Glutamatergic neuron (in vitro differentiated cells): ENCODE measurements around the gene GLIPR1. TPM values are rescaled to one million over a fixed set of nuclear protein-coding genes. Genes with fewer than 3 reads are reported as not detected.
"Not testable (repeated sequence)": the region's sequence is repeated elsewhere in the genome, so short reads cannot be mapped to it uniquely, and the experiment has no call there.

ENCODE experiments used
- DNase-seq: peaks from one replicate; pipeline ENCODE4 v3.0.0; 2022
- H3K27ac Mint-ChIP-seq: one replicate; pipeline ENCODE4 v1.8.0; 2020; ENCODE audit warnings: mild to moderate bottlenecking, mixed read lengths, inconsistent platforms; ENCODE audit not compliant: unreplicated experiment
- H3K27me3 Mint-ChIP-seq: one replicate; pipeline ENCODE4 v1.8.0; 2020; ENCODE audit warnings: mild to moderate bottlenecking, moderate library complexity, mixed read lengths, inconsistent platforms; ENCODE audit not compliant: unreplicated experiment
- H3K36me3 Mint-ChIP-seq: one replicate; pipeline ENCODE4 v1.8.0; 2020; ENCODE audit warnings: mild to moderate bottlenecking, mixed read lengths, inconsistent platforms; ENCODE audit not compliant: unreplicated experiment
- H3K4me1 Mint-ChIP-seq: one replicate; pipeline ENCODE4 v1.8.0; 2020; ENCODE audit warnings: mild to moderate bottlenecking, low read depth, mixed read lengths, inconsistent platforms; ENCODE audit not compliant: unreplicated experiment
- H3K4me3 Mint-ChIP-seq: one replicate; pipeline ENCODE4 v1.8.0; 2020; ENCODE audit warnings: mild to moderate bottlenecking, mixed read lengths, inconsistent platforms; ENCODE audit not compliant: unreplicated experiment
- H3K9me3 Mint-ChIP-seq: one replicate; pipeline ENCODE4 v1.8.0; 2020; ENCODE audit warnings: mild to moderate bottlenecking, moderate library complexity, mixed read lengths, inconsistent platforms; ENCODE audit not compliant: unreplicated experiment
- total RNA-seq: library from RNA; stranded (reverse); fragmentation: NEBNext Ultra II Directional; extraction: Animal tissue kit (Norgen Biotek cat#: 25700); gene quantifications from one replicate; pipeline ENCODE4 v1.2.1, GENCODE V29; 2021; ENCODE audit not compliant: unreplicated experiment
- TF ChIP-seq, protein P1 (sequence below): fragments of 200-600 bp; sonication (generic); IDR thresholded peaks from one replicate; pipeline ENCODE4 v1.5.0; 2021; ENCODE audit not compliant: partially characterized antibody, unreplicated experiment

Gene GLIPR1
- total RNA-seq, 1 donor from 2014 or later: 0.25 TPM

DNA sequence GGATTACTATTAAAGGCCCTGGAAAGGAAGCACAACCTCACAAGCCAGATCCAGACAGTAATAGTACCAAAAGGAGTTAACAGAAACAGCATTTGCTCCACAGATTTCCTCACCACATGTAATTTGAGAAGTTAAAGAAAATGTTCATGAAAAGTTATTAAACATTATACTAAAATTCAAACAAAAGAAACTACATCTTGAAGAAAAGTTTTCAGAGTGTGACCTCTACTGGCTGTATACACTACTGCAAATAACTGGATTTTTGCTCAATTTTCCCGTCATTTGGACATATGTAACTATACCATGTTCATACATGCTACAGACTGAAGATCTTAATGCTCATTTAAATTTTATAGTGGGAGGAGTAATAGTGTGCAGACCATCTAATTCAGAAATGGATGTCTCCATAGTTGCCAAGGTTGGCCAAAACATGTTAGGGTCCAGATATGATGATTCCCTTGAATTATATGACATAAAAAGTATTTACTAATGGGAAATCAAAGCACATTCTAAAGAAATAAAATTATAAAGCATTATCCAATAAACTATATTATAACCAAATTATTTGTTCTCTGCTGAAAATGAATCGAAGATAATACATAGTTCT, 25.3 kb downstream of the GLIPR1 start:
- Mint-ChIP-seq H3K4me3 (no peak overlapping the region), H3K4me1 (peaks cover 14% of the 10 kb centered on the region), H3K36me3 (no peaks in the 10 kb centered on the region), H3K27ac (peak overlapping the region; percentile 16), H3K27me3 (no peaks in the 10 kb centered on the region), H3K9me3 (no peaks in the 10 kb centered on the region)
- no peak for DNase-seq
- TF ChIP-seq, protein P1, sequence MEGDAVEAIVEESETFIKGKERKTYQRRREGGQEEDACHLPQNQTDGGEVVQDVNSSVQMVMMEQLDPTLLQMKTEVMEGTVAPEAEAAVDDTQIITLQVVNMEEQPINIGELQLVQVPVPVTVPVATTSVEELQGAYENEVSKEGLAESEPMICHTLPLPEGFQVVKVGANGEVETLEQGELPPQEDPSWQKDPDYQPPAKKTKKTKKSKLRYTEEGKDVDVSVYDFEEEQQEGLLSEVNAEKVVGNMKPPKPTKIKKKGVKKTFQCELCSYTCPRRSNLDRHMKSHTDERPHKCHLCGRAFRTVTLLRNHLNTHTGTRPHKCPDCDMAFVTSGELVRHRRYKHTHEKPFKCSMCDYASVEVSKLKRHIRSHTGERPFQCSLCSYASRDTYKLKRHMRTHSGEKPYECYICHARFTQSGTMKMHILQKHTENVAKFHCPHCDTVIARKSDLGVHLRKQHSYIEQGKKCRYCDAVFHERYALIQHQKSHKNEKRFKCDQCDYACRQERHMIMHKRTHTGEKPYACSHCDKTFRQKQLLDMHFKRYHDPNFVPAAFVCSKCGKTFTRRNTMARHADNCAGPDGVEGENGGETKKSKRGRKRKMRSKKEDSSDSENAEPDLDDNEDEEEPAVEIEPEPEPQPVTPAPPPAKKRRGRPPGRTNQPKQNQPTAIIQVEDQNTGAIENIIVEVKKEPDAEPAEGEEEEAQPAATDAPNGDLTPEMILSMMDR: peak; percentile 71

DNA sequence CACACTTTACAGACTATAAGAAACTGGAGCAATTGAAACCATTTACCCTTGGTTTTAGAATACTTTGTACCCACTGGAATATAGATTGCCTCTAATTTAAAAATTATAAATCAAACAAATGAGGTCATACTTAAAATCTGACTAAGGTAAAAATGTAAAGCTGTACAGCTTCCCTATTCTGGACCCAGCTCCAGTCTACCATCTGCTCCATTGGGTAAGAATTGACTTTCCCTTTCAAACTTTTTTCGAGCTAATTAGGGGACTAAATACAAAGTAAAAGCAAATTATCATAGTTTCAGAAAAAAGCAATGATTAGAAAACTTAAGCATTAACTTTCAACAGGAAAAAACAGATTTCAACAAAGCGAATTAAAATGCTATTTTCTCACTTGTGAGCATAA, 26.5 kb downstream of the GLIPR1 start:
- no peaks in the 10 kb centered on the region for H3K36me3 Mint-ChIP-seq
- H3K27ac Mint-ChIP-seq: no peak overlapping the region
- no peaks in the 10 kb centered on the region for H3K27me3 Mint-ChIP-seq
- H3K9me3 Mint-ChIP-seq: peaks cover 3% of the 10 kb centered on the region
- DNase-seq: no peak
- TF ChIP-seq, protein P1: no peak
- H3K4me3 Mint-ChIP-seq: no peak overlapping the region
- H3K4me1 Mint-ChIP-seq: peaks cover 15% of the 10 kb centered on the region

DNA sequence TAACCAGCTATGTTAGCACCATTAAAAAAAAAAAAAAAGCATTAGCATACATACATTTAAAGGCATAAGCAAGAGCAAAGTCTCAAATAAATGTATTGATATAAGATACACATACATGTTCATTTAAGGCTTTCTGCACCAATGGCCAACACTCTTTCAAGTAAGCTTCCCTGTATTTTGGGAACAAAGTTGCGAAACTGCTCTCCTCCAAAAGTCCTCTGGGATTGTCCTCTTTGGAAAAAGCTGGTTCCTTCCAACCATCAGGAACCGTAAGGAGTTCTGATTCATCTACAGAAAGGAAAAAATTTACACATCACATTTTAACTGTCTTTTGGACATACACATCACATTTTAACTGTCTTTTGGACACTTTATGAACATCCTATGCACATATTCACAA, 27.6 kb downstream of the GLIPR1 start:
- Mint-ChIP-seq H3K4me3 (no peak overlapping the region), H3K27ac (no peak overlapping the region), H3K4me1 (peaks cover 15% of the 10 kb centered on the region), H3K27me3 (no peaks in the 10 kb centered on the region), H3K9me3 (peaks cover 3% of the 10 kb centered on the region), H3K36me3 (no peaks in the 10 kb centered on the region)
- no peak for DNase-seq
- TF ChIP-seq, protein P1: no peak

DNA sequence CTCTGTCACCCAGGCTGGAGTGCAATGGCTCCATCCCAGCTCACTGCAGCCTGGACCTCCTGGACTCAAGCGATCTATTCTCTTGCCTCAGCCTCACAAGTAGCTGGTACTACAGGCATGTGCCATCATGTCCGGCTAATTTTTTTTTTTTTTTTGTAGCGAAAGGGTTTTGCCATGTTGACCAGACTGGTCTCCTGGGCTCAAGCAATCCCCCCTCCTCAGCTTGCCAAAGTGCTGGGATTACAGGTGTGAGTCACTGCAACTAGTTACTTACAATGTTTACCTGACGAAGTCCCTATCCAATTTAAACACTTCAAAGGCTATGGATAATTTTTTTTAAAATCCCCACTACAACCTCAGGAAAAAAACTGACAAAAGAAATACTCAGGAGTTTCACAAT, 29.1 kb downstream of the GLIPR1 start:
- Mint-ChIP-seq H3K9me3 (peaks cover 3% of the 10 kb centered on the region), H3K4me3 (peak overlapping the region; percentile 98), H3K27me3 (no peaks in the 10 kb centered on the region), H3K4me1 (peaks cover 15% of the 10 kb centered on the region), H3K36me3 (no peaks in the 10 kb centered on the region), H3K27ac (no peak overlapping the region)
- TF ChIP-seq, protein P1: no peak
- DNase-seq: no peak

DNA sequence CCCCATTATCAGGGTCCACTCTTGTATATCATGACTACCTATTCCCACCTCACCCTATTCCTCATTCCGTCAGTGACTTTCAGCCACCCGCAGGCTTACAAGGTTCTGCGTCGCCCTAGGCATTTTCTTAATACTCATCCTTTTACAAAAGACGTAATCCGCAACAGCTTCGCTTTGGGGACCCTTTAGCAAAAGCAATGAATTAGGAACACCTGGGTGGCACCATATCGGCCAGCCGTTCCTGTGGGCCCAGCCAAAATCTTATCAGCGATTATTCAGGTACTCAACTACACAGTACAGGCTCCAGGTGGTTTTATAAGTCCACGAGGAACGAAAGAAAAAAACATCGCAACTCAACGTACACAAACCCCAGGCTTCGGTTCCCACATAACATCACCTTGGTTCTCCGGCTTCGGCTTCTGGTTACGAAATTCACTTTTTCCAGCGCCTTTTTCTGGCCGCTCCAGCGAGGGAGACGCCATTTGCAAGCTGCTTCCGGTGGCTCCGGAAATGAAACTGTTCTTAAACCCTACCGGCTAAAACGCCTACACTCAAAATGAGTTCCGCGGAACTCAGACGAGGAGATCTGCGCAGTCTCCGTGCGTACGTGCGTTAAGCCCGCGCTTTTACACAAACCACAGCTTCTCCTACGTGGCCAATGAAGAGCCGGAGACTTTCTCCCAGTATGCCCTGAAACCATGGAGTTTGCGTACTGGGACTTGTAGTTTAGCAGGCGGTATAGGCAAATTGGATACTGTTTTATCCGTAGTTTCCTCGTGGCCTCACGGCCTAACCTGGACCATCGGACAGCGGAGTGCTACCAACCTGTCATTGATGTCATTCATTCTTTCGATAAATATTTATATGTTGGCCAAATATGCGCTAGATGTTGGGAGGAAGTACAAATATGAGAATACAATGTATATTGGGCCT, 30.8 kb downstream of the GLIPR1 start, which contains the start of gene KRR1:
TSS of gene KRR1 (minus strand) at position 494 of the 933 bp plus-strand sequence. CDS start at position 482, 12 bp downstream.
- H3K4me3 Mint-ChIP-seq: peak within 1 kb of the TSS; percentile 98
- H3K27ac Mint-ChIP-seq: peak within 1 kb of the TSS; percentile 86

DNA sequence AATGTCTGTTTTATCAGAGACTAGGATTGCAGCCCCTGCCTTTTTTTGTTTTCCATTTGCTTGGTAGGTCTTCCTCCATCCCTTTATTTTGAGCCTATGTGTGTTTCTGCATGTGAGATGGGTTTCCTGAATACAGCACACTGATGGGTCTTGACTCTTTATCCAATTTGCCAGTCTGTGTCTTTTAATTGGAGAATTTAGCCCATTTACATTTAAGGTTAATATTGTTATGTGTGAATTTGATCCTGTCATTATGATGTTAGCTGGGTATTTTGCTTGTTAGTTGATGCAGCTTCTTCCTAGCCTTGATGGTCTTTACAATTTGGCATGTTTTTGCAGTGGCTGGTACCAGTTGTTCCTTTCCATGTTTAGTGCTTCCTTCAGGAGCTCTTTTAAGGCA, 40.7 kb downstream of the GLIPR1 start:
- H3K36me3 Mint-ChIP-seq: peaks cover 14% of the 10 kb centered on the region
- DNase-seq, H3K4me3 Mint-ChIP-seq, H3K27me3 Mint-ChIP-seq, H3K27ac Mint-ChIP-seq: not testable (repeated sequence)
- peaks cover 11% of the 10 kb centered on the region for H3K9me3 Mint-ChIP-seq
- H3K4me1 Mint-ChIP-seq: peaks cover 11% of the 10 kb centered on the region

More for the DNA sequence above, 30.8 kb downstream of the GLIPR1 start, which contains the start of gene KRR1:
- TF ChIP-seq, protein P1: no peak
- peaks cover 3% of the 10 kb centered on the region for H3K9me3 Mint-ChIP-seq
- H3K4me1 Mint-ChIP-seq: peaks cover 15% of the 10 kb centered on the region
- no peaks in the 10 kb centered on the region for H3K36me3 Mint-ChIP-seq
- no peaks in the 10 kb centered on the region for H3K27me3 Mint-ChIP-seq
- DNase-seq: peak; percentile 81

DNA sequence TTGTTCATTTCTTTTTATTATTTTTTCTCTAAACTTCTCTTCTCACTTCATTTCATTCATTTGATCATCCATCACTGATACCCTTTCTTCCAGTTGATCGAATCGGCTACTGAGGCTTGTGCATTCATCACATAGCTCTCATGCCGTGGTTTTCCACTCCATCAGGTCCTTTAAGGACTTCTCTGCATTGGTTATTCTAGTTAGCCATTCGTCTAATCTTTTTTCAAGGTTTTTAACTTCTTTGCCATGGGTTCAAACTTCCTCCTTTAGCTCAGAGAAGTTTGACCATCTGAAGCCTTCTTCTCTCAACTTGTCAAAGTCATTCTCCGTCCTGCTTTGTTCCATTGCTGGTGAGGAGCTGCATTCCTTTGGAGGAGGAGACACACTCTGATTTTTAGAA, 41.6 kb downstream of the GLIPR1 start:
- peaks cover 14% of the 10 kb centered on the region for H3K36me3 Mint-ChIP-seq
- H3K27me3 Mint-ChIP-seq, H3K27ac Mint-ChIP-seq, DNase-seq, H3K4me3 Mint-ChIP-seq: not testable (repeated sequence)
- peaks cover 17% of the 10 kb centered on the region for H3K4me1 Mint-ChIP-seq
- H3K9me3 Mint-ChIP-seq: peaks cover 17% of the 10 kb centered on the region
